Naive B cell (primary cell): ENCODE results near the gene MLIP. TPM values are rescaled to one million over a fixed set of nuclear protein-coding genes. Genes with fewer than 3 reads are reported as not detected.

Source experiments
- ATAC-seq, 2 donors: fragments of 150-1000 bp; cut with Tn5 transposase; 2 replicates each; pipeline ENCODE4 v1.10.0; 2021; ENCODE audit warnings: low read depth in 2 of 2, mild to moderate bottlenecking in 2 of 2, moderate library complexity in 2 of 2
- DNase-seq: peaks from one replicate; pipeline ENCODE4 v3.0.0; 2022
- H3K27ac Mint-ChIP-seq, 6 donors: one replicate each; pipeline ENCODE4 v1.8.0; 2020 to 2022; ENCODE audit warnings: mild to moderate bottlenecking in 6 of 6, mixed read lengths in 6 of 6, moderate library complexity in 5 of 6, inconsistent platforms in 2 of 6
- H3K27me3 Mint-ChIP-seq, 3 donors: one replicate each; pipeline ENCODE4 v1.8.0; 2021 to 2022; ENCODE audit warnings: mixed read lengths in 3 of 3, mild to moderate bottlenecking in 1 of 3
- H3K36me3 Mint-ChIP-seq, 2 donors: one replicate each; pipeline ENCODE4 v1.8.0; 2020 to 2022; ENCODE audit warnings: mixed read lengths in 2 of 2, inconsistent platforms in 1 of 2, mild to moderate bottlenecking in 1 of 2
- H3K4me1 Mint-ChIP-seq, 3 donors: one replicate each; pipeline ENCODE4 v1.8.0; 2020 to 2022; ENCODE audit warnings: mixed read lengths in 3 of 3, inconsistent platforms in 1 of 3, mild to moderate bottlenecking in 1 of 3, moderate library complexity in 1 of 3
- H3K4me3 Mint-ChIP-seq, 8 donors: one replicate each; pipeline ENCODE4 v1.8.0; 2020 to 2022; ENCODE audit warnings: mild to moderate bottlenecking in 8 of 8, mixed read lengths in 8 of 8, moderate library complexity in 8 of 8, inconsistent platforms in 2 of 8
- H3K9me3 Mint-ChIP-seq, 7 donors: one replicate each; pipeline ENCODE4 v1.8.0; 2020 to 2022; ENCODE audit warnings: mixed read lengths in 7 of 7, mild to moderate bottlenecking in 5 of 7, inconsistent platforms in 2 of 7, moderate library complexity in 1 of 7
- polyA plus RNA-seq, 6 donors: library from polyadenylated mRNA; unstranded; fragments of 300-500 nt; fragmentation: Illumina TruSeq; gene quantifications; one replicate each; pipeline ENCODE4 v1.2.3, GENCODE V29; 2021; ENCODE audit warnings: low read depth in 6 of 6

The MLIP gene
- polyA plus RNA-seq, 6 donors from 2014 or later = not detected

DNA sequence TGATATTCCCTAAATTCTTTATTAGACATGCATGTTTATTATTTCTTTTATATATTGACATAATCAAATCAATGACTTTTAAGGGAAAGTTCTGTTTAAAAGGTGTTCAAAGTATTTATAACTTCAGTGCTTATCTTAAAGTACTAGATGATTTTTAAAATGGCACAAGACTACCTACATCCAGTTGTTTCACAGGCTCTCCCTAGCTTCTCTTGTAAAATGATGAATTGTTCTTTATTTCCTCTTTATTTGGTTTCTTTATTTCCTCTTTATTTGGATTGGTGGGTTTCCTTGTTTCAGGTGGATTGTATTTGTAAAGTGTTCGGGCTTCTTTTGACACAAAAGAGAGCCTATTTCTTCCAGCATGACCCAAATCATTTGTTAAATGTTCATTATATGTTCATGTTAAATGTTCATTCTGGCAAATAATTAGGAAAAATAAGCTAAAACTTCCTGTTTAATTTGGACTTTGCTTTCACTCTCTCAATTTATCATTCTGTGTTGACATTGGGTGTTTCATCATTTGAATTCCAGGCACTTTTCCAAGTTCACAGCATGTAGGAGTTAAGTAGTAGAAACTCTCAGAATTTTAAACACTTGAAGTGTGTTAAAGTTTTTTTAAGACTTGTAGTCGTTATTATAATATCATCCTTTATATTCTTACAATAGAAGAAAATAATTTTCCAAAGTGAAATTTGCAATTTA, 24.6 kb downstream of the MLIP start:
- Mint-ChIP-seq H3K27ac (no peak overlapping the region), H3K4me1 (no peaks in the 10 kb centered on the region), H3K27me3 (peaks cover 0 to 5% (median 0%) of the 10 kb centered on the region in 3 donors), H3K4me3 (no peak overlapping the region), H3K9me3 (peaks cover 0 to 22% (median 4%) of the 10 kb centered on the region in 7 donors), H3K36me3 (peaks cover 5 to 7% of the 10 kb centered on the region in 2 donors)
- DNase-seq (no peak), ATAC-seq (no peak)

DNA sequence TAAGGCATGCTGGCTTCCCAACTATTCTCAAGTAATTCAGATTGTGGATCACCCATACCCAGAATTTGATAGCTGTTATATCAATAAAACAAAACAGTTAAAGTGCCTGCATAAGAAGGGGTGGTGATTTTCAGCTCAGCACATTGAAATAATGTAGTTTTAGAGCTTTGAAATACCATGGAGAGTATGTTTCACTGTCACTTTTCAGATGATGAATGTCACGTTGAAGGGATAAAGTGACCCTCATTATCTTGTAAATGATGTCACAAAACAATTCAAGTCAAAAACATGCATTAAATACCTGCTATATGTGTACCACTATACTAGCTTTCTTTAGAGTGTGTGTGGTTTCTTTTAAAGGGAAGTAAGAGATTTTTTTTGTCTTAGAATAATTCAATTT, 27.6 kb downstream of the MLIP start:
- DNase-seq (no peak), ATAC-seq (no peak)
- H3K36me3 Mint-ChIP-seq = peaks cover 5 to 7% of the 10 kb centered on the region in 2 donors
- H3K4me1 Mint-ChIP-seq = no peaks in the 10 kb centered on the region
- no peak overlapping the region for H3K27ac Mint-ChIP-seq
- H3K4me3 Mint-ChIP-seq = no peak overlapping the region
- H3K9me3 Mint-ChIP-seq = peaks cover 0 to 14% (median 4%) of the 10 kb centered on the region in 7 donors
- no peaks in the 10 kb centered on the region for H3K27me3 Mint-ChIP-seq

DNA sequence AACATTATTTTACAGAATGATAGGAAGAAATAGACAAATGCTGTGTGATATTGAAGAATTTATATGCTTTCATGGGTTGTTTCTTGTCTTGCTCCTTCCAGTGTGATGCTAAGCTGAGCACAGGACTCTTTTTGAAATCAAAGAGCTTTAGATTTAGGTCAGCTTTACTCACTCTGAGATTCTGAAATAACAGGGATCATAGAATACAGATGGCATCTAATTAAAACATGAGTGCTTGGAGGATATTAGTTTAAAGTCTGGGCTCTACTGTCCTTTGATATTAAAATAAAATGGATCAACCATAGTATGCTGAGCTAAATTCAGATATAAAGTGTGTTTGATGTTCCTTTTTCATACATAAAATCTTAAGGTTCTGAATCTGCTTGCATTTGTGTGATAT, 29.6 kb downstream of the MLIP start:
- Mint-ChIP-seq H3K27me3 (no peaks in the 10 kb centered on the region), H3K9me3 (peaks cover 0 to 14% (median 4%) of the 10 kb centered on the region in 7 donors), H3K4me3 (no peak overlapping the region), H3K4me1 (no peaks in the 10 kb centered on the region), H3K36me3 (peaks cover 5 to 7% of the 10 kb centered on the region in 2 donors), H3K27ac (no peak overlapping the region)
- DNase-seq (no peak), ATAC-seq (no peak)

DNA sequence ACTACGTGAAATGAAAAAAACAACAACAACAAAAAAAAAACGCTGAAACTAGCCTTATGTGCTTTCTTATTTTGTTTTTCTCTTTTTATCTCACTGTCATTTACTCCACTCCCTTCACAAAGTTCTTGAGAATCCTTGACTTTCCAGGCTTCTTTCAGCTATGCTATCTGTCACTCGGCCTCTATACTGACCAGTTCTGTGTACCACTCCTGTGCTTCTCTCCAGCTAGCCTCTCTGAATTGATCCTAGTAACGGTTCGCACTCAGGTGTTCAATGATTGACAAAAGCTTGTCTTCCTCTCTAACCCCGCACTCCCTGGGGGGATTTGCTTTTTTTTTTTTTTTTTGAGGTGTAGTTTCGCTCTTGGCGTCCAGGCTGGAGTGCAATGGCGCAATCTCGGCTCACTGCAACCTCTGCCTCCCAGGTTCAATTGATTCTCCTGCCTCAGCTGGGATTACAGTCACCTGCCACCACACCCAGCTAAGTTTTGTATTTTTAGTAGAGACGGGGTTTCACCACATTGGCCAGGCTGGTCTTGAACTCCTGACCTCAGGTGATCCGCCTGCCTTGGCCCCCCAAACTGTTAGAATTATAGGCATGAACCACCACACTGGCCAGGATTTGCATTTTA, 31.8 kb downstream of the MLIP start:
- H3K36me3 Mint-ChIP-seq = no peaks in the 10 kb centered on the region
- ATAC-seq = no peak
- DNase-seq = no peak

DNA sequence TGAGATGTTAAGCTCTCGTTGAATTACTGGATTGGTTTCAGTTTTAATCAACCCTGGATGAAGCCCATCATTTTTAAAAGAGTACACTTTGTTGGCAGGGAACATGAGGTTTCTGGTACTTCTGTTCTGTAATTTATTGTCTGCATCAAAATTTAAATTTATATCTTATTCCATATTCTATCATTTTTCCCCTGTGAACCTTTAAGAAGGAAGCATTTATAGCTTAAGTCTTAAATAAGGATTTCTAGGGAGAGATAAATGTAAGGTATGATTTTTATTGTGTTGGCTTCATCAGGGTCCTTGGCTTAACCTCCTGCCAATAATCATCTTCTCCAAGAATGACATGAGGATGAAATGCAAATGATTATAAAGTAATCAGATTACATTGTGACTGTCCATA, 40.6 kb downstream of the MLIP start:
- Mint-ChIP-seq H3K4me3 (no peak overlapping the region), H3K36me3 (no peaks in the 10 kb centered on the region), H3K9me3 (peaks cover 0 to 8% (median 3%) of the 10 kb centered on the region in 7 donors), H3K27ac (no peak overlapping the region), H3K27me3 (no peaks in the 10 kb centered on the region), H3K4me1 (no peaks in the 10 kb centered on the region)
- DNase-seq (no peak), ATAC-seq (no peak)

More for the DNA sequence above, 31.8 kb downstream of the MLIP start:
- Mint-ChIP-seq H3K27me3 (no peaks in the 10 kb centered on the region), H3K27ac (no peak overlapping the region), H3K4me1 (no peaks in the 10 kb centered on the region), H3K4me3 (no peak overlapping the region), H3K9me3 (peaks cover 0 to 4% (median 0%) of the 10 kb centered on the region in 7 donors)

DNA sequence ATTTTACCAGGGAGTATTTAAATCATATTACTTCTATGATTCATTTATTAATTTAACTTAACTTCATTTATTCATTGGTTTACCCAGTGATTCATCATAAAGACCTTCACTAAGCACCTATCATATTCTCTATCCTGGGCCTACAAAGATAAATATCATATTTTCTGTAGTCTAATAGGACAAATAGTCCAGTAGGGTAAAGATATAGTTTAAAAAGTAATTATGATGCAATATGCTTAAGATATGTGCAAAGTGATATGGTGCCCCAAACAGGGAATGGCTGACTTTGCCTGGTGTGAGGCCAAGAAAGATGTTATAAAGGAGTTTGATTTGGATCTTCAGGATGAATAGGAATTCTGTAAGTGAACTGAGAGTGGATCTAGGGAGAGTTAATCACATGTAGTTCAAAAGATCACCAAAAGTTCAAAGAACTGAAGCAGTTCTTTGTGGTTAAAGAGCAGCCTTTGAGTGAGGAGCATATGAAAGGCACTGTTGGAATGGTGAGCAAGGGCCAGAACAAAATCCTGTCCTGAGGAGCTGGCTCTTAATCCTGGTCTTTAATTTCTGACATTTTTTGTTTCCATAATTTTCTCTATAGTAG, 45.5 kb downstream of the MLIP start:
- Mint-ChIP-seq H3K4me1 (no peaks in the 10 kb centered on the region), H3K9me3 (peaks cover 0 to 8% (median 5%) of the 10 kb centered on the region in 7 donors), H3K36me3 (no peaks in the 10 kb centered on the region), H3K27ac (no peak overlapping the region), H3K27me3 (no peaks in the 10 kb centered on the region), H3K4me3 (no peak overlapping the region)
- ATAC-seq (no peak), DNase-seq (no peak)

DNA sequence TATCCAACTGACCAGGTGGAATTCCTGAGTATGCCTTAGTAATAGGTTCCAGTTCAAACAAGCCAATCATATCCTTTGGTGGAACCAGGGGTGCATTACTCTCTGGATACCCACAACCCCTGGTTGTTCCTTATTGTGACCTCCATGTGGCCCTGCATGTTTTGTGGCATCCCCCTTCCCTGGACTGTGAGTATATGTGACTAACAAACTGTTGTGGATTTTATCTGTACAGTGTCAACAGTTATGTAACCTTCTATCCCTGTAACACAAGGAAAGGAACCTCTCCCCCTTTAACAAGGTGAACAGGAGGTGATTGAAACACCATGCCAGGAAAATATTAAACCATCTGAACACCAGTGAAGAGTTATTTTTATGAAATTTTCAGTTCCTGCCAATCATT, 46.2 kb downstream of the MLIP start:
- no peak for ATAC-seq
- Mint-ChIP-seq H3K4me1 (no peaks in the 10 kb centered on the region), H3K9me3 (peaks cover 0 to 4% (median 3%) of the 10 kb centered on the region in 7 donors)

DNA sequence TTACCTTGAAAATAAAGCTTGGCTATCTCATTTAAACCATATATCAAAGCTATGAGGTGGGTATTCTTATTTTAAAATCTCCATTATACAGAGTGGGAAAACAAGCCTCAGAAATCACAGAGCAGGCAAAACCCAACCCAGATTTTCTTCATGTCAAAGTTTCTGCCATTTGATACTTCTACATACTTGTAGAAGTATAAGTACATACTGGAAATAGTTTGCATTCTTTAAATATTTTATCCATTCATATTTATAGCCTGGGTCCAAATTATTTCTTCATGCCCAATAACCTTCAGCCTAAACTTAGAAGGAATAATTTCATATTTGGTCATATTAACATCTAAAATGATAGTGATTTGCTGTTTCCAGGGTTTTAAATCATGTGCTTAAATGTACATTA, 61.8 kb downstream of the MLIP start:
- H3K36me3 Mint-ChIP-seq = no peaks in the 10 kb centered on the region

More for the DNA sequence above, 46.2 kb downstream of the MLIP start:
- no peaks in the 10 kb centered on the region for H3K27me3 Mint-ChIP-seq
- no peak for DNase-seq
- H3K27ac Mint-ChIP-seq = no peak overlapping the region
- H3K36me3 Mint-ChIP-seq = no peaks in the 10 kb centered on the region
- no peak overlapping the region for H3K4me3 Mint-ChIP-seq

DNA sequence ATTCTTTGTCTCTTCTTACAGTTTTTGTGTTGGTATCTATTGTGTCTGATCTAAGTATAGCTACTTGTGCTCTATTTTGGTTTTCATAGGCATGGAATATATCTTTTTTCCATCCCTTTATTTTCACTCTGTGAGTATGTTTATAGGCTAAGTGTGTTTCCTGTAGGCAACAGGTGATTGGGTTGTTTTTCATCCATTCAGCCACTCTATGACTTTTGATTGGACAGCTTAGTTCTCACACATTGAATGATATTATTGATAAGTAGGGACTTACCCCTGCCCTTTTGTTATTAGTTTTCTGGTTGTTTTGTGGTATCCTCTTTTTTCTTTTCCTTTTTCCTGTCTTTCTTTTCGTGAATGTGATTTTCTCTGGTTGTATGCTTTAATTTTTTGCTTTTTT, 67.9 kb downstream of the MLIP start:
- Mint-ChIP-seq H3K4me1 (no peaks in the 10 kb centered on the region), H3K4me3 (no peak overlapping the region), H3K9me3 (peaks cover 2 to 22% (median 4%) of the 10 kb centered on the region in 7 donors), H3K27me3 (no peaks in the 10 kb centered on the region), H3K36me3 (no peaks in the 10 kb centered on the region), H3K27ac (peak overlapping the region in 1 of 6 donors; percentile 23)
- no peak for ATAC-seq
- no peak for DNase-seq

More for the DNA sequence above, 61.8 kb downstream of the MLIP start:
- Mint-ChIP-seq H3K4me1 (no peaks in the 10 kb centered on the region), H3K4me3 (no peak overlapping the region), H3K9me3 (peaks cover 0 to 19% (median 2%) of the 10 kb centered on the region in 7 donors), H3K27ac (no peak overlapping the region), H3K27me3 (no peaks in the 10 kb centered on the region)
- ATAC-seq (no peak), DNase-seq (no peak)

DNA sequence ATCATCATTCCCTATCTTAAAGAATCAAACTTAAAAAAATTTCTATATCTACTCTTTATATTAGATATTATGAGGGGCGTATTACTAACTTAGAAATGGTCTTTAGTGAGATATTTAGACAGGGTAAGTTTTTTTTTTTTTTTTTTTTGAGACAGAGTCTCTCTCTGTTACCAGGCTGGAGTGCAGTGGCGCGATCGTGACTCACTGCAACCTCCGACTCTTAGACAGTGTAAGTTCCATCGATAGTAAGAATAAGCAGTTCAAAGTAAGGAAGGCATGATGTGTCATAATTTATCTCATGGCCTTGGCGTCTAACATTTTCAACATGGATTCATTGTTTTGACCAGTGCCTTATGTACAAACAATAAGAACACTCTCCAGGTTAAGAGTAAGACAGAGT, 72.4 kb downstream of the MLIP start:
- Mint-ChIP-seq H3K36me3 (no peaks in the 10 kb centered on the region), H3K4me1 (no peaks in the 10 kb centered on the region), H3K9me3 (peaks cover 0 to 8% (median 0%) of the 10 kb centered on the region in 7 donors), H3K27me3 (no peaks in the 10 kb centered on the region), H3K4me3 (no peak overlapping the region), H3K27ac (no peak overlapping the region)
- DNase-seq (no peak), ATAC-seq (no peak)

DNA sequence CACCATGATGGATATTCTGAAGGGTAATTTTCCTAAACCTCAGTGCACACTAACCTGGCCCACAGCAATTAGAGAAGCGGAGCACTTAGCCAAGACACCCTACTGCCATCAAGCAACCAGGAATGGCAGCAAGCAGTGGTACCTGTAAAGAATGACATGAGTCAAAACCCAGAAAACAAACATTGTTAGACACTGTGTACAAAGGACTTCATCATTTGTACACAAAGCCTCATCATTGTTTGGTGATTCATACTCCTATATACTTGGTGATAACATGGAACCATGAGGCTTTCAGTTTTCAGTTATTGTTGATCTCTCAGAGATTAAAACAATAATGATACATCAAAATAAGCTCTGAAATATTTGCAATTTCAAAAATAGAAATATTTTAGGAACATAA, 74.6 kb downstream of the MLIP start:
- H3K27ac Mint-ChIP-seq = no peak overlapping the region
- no peaks in the 10 kb centered on the region for H3K36me3 Mint-ChIP-seq
- H3K9me3 Mint-ChIP-seq = no peaks in the 10 kb centered on the region
- no peaks in the 10 kb centered on the region for H3K4me1 Mint-ChIP-seq
- H3K27me3 Mint-ChIP-seq = no peaks in the 10 kb centered on the region
- H3K4me3 Mint-ChIP-seq = no peak overlapping the region
- ATAC-seq (no peak), DNase-seq (no peak)

DNA sequence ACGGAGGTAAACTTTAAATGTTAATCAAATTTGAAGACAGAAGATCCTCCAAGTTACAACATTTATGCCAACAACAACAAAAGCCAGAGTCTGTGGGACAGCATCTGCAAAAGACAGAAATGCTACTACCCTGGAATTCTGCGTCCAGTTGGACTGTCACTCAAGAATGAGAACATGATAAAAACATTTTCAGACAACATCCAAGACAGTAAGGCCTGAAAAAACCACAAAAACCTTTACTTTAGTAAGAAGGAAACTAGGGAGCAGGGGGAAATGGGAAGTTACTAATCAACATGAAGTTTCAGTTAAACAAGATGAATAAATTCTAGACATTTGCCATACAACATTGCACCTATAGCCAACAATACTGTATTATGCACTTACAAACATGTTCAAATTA, 77.6 kb downstream of the MLIP start:
- DNase-seq (no peak), ATAC-seq (no peak)
- no peaks in the 10 kb centered on the region for H3K36me3 Mint-ChIP-seq

DNA sequence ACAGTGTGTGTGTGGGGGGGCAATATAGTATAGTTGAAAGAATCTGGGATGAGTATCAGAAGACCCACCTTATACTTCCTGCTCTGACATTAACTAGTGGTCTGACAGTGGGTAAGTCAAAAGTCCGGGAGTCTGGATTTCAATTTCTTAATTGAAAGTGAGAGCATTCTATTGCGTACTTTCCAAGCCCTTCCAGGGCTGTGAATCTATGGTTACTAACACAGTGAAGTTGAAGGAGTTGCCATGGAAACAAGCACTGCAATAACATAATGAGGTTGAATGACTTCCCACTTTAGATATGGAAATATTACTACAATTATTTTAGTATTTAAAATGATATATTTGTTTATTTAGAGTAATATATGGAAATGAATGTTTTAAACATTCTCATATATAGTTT, 80.2 kb downstream of the MLIP start:
- Mint-ChIP-seq H3K4me1 (no peaks in the 10 kb centered on the region), H3K4me3 (no peak overlapping the region), H3K9me3 (peaks cover 0 to 3% (median 0%) of the 10 kb centered on the region in 7 donors), H3K27ac (no peak overlapping the region), H3K27me3 (no peaks in the 10 kb centered on the region), H3K36me3 (no peaks in the 10 kb centered on the region)
- DNase-seq (no peak), ATAC-seq (no peak)

More for the DNA sequence above, 77.6 kb downstream of the MLIP start:
- no peaks in the 10 kb centered on the region for H3K27me3 Mint-ChIP-seq
- H3K9me3 Mint-ChIP-seq = peaks cover 0 to 3% (median 0%) of the 10 kb centered on the region in 7 donors
- H3K27ac Mint-ChIP-seq = no peak overlapping the region
- H3K4me1 Mint-ChIP-seq = no peaks in the 10 kb centered on the region
- H3K4me3 Mint-ChIP-seq = no peak overlapping the region

DNA sequence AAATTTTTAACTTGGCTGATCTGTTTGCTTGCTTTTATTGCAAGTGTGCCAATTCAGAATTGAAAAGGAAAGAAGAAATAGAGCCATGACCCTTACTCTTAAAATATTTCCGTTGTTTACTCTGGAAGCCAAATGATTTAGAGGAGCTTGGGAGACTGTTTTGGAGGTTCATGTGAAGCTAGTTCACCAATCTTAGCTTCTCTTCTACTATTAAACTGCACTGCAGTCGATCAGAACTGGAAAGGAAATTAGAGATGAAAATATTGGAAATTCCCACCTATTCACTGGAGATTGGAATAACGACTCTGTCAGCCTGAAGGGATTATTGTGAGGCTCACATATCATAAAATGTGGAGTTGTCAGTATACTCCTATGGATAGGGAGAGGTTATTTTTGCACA, 81.8 kb downstream of the MLIP start:
- peaks cover 0 to 9% (median 3%) of the 10 kb centered on the region in 7 donors for H3K9me3 Mint-ChIP-seq
- H3K36me3 Mint-ChIP-seq = no peaks in the 10 kb centered on the region
- no peak for DNase-seq

More for the DNA sequence above, 81.8 kb downstream of the MLIP start:
- no peaks in the 10 kb centered on the region for H3K4me1 Mint-ChIP-seq
- H3K4me3 Mint-ChIP-seq = no peak overlapping the region
- H3K27ac Mint-ChIP-seq = no peak overlapping the region
- no peak for ATAC-seq
- H3K27me3 Mint-ChIP-seq = no peaks in the 10 kb centered on the region
